HG02852 (cell line): ENCODE measurements around the gene LRCH4.

Experiments
- ATAC-seq: cut with Tn5 transposase; IDR thresholded peaks from one replicate; pipeline ENCODE4 v1.9.1; 2021; ENCODE audit warnings: mild to moderate bottlenecking, moderate library complexity; ENCODE audit not compliant: unreplicated experiment

Gene LRCH4

DNA sequence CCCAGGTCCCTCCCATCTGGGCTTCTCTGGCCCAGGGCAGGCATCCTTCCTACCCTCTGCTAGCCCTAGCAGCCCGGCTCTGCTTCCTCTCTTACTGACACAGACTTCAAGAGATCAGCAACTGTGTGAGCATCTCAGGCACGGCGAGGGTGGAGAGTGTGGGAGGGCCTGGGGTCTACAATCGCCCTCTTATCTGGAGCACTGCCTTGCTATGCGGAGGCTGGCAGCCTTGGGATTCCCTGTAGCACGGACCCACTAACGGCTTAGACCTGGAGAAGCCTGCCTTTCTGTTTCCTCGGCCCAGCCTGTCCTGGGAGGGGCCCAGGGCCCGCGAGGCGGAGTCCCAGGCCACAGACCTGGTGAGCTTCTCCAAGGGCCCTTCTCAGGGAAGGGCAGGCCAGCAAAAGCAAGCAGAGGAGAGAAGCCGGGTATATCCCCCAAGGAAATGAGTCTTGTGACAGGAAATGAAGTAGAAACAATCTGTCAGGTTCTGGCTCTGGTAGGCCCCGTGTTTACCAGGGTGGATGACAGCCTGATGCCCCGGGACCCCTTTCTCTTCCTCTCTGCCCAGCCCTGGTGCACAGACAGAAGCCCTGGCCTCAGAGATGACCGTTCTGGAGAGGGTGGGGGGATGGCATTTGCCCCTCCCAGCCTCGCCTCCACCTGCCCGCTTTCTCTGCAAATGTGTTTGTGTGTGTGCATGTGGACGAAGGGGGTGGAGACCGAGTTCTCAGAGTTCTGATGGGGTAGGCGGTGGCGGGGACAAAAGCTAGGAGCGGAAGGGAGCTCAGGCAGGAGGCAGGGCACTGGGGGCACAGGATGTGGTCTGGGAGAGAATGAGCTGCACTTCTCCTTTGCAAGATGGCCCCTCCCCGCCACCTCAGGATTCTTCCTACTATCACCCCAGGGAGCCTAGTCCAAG is 2.5 kb downstream of the LRCH4 start:
- no peak for ATAC-seq

DNA sequence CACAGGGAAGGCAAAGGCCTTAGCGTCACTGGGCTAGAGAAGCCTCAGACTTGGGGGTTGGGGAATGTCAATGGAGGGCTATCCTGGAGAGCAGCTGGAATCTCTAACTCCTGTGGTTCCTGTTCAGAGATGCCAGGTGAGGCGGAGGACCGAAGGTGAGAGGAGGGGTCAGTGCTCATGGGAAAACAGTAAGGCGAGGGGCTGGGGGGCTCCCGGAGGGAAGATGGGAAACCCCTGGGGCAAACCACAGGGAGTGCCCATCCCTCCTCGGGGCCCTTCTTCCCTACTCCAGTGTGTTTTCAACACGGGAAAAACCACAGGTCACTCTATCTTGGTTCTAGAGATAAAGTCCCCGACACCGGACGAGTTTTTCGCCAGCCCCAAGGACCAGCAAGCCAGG is 3.3 kb downstream of the LRCH4 start:
- ATAC-seq, result no peak

- no peak for ATAC-seq
These were observed 3.8 kb downstream of the LRCH4 start for GRCh38 chr7:100582041-100582579.

DNA sequence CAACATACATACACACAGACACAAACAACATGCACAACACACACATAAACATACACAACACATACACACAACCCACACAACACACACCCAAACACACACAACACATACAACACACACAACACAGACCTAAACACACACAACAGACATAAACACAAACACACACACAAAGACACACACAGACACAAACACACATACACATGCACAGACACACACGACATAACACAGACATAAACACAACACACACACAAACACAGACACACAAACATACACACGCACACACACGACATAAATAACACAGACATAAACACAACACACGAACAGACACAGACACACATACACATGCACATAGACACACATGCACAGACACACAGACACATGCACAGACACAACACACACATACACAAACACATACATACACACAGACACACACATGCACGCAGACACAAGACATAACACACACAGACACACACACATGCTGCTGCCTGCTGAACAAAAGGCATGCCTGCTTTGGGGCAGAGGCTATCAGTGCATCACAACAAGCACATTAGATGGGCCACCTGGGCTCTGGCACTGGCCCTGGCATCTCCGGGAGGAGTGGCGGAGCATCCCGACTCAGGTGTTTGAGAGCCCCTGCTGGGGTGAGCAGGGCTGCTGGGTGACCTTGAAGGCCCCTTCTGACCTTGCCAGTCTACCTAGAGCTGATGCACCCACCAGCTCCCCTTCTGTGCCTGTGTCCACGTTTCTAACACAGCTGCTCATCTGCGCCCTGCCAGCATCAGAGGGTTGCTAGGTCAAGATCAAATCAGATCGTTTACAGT is 5.3 kb downstream of the LRCH4 start:
- ATAC-seq, result no peak

- no peak for ATAC-seq
These were observed 7.4 kb downstream of the LRCH4 start for GRCh38 chr7:100578246-100579183.

DNA sequence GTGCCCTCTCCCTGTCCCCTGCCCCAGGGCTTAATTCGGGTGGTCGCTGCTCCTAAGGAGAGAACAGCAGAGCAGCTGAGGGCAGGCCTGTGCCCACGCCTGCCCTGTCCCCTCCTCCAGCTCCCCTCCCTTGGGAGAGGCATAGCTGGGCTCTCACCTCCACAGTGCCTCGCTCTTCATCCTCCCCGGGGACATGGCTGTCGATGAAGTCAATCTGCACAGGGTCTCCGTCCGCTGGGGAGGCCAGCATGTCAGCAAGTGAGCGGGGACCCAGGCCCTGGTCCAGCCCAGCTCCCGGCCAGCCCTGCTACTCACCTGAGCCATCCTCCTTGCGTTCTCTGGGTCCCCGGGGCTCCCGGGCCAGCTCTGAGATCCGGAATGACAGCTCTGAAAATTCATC is 8.4 kb downstream of the LRCH4 start:
- no peak for ATAC-seq

DNA sequence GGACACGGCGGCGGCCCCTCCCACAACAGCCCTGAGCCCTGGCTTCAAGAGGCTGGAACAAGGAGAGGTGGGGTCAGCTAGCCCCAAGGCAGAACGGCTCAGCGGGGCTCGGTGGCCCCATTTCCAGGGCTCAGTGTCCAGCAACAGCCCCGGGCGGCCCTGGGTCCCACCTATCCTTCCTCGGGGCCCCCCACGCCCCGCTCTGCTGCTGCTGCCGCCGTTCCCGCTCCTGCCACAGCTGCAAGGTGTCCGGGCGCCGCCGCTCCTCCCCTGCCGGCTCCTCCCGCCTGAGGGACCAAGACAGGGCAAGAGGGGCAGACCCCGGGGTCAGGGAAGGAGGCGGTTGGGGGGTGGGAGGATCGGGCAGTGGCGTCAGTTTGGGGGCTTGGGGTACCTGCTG is 8.8 kb downstream of the LRCH4 start:
- ATAC-seq, result no peak

- ATAC-seq, result no peak
These were observed 9.4 kb downstream of the LRCH4 start for GRCh38 chr7:100576384-100576993.

- ATAC-seq, result no peak
These were observed 10.1 kb downstream of the LRCH4 start for GRCh38 chr7:100575746-100576383.

GRCh38 chr7:100575206-100575631 is 10.7 kb downstream of the LRCH4 start:
- no peak for ATAC-seq

GRCh38 chr7:100574362-100575205 is 11.3 kb downstream of the LRCH4 start:
- no peak for ATAC-seq

GRCh38 chr7:100573691-100574361 is 12.1 kb downstream of the LRCH4 start, which contains the start of gene SAP25:
Gene SAP25 (minus strand): TSS chr7:100573900. CDS start chr7:100573742, 158 bp downstream.
- no peak for ATAC-seq

DNA sequence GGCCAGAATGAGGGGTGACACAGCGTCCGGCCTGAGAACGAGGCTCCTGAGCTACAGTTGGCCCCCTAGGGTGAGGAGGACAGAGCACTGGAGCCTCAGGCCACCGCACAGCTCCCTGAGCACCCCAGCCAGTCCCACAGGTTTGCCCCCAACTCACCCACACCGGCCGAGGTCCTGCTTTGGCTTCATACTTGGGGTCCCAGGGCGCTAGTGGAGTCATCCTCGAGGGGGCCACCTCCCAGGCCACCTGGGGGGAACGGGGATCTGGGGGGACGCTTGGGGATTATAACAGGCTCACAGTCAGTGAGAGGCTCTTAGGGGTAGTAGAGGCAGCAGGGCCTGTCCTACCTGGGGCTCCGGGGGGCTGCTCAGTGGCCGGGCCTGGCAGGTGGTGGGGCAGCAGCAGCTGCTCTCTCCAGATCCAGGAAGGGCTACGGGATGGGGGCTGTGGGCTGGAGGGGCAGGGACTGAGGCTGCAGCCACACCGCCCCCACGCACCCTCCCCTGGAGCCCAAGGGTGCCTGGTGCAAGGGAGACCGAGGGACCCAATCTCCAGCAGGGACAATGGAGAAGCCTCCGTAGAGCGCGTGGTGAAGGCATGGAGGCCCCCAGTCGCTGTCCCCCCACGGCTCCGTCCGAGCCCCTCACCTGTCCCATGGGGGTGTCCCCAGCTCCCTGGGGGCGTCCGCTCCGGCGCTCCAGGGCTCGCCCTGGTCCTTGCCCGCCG is 12.8 kb downstream of the LRCH4 start:
- ATAC-seq, result no peak

DNA sequence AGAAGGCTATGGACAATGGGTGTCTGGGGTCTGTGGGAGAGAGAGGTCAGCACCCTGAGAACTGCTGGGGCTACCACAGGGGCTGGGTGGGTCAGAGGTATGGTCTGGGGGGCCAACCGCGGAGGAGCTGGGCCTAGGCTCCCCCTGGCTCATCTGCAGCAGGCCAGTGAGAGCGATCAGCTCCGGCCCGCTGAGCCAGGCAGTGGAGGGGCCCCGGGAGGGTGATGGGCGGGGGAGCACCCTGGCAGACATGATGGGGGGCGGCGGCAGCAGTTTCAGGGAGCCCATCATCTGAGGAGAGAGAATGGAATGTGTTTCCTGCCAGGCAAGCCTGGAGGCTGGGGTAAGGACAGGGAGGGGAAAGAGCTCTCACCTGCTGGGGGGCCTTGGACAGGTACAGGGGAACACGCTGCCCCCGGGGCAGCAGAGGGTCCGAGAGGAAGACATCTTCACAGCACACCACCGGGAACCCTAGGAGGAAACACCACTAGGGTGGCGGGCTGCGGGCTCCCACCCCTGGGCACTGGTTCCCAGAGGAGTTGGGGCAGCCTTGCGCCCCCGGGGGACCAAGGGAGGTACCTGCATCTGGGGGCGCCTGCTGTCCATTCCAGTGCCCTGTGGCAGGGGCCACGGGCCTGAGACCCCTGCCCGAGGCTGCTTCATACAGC is 13.5 kb downstream of the LRCH4 start:
- no peak for ATAC-seq

- ATAC-seq, result no peak
These were observed 14.2 kb downstream of the LRCH4 start for GRCh38 chr7:100571829-100572116.

DNA sequence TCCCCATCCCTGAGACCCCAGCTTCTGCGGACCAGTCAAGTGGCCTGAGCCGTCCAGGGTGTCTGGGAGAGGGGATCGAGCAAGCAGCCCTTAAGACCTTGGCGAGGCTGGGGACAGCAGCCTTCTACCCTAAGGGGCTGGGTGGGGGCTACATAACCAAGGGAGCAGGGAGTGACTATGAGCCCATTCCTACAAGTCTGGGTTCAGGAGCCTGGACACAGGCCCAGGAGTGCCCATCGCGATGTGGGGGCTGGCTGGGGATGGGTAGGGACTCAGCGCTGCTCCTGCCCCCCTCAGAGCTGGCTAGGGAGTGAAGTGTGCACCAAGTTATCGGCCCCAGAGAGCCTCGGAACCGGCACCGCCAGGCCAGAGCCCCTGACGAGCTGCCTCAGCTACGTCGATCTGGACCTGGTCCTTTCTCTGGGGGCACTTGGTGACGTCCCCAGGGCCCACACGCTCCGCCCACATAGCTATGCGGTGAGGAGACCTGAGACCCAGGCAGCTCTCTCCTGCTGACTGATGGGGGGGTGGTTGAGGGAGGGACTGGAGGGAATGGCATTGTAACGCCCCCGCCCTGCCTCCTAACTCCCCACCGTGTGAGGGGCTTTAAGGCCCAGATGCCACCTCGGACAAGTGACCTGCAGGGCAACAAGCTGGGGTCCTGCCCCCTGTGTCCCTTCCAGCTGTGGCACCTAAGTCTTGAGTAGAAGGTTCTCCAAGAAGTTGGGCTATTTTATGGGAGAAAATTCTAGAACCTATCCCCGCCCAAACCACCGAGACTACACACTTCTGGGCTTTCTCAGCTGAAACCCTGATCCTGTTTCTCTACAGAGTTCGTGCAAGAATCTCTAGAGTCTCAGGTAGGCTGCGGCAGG is 14.7 kb downstream of the LRCH4 start:
- ATAC-seq, result no peak
